Fibroblast of lung (primary cell): Measurements from ENCODE around the gene EPRS1. TPM values are rescaled to one million over a fixed set of nuclear protein-coding genes. Genes with fewer than 3 reads are reported as not detected.

Experiments
- DNase-seq, 2 donors: peaks; one replicate each; pipeline versions ENCODE4 v3.0.0 to v3.0.0-alpha.2; 2010; ENCODE audit warnings: low read depth in 2 of 2
- H2AFZ ChIP-seq: 2 replicates; pipeline ENCODE4 v1.5.1; 2012; ENCODE audit warnings: low read length, control low read depth, inconsistent platforms
- H3K27ac ChIP-seq: 2 replicates; pipeline ENCODE4 v1.5.1; 2011; ENCODE audit warnings: low read length, control low read depth; ENCODE audit not compliant: insufficient read depth
- H3K27me3 ChIP-seq: 2 replicates; pipeline ENCODE4 v1.5.1; 2011; ENCODE audit warnings: mild to moderate bottlenecking, low read length; ENCODE audit not compliant: control insufficient read depth, insufficient read depth
- H3K36me3 ChIP-seq: 2 replicates; pipeline ENCODE4 v1.5.1; 2011; ENCODE audit warnings: low read length; ENCODE audit not compliant: control insufficient read depth, insufficient read depth
- H3K4me1 ChIP-seq: 2 replicates; pipeline ENCODE4 v1.5.1; 2011; ENCODE audit warnings: low read length; ENCODE audit not compliant: control insufficient read depth, insufficient read depth; ENCODE audit errors: extremely low read depth
- H3K4me2 ChIP-seq: 2 replicates; pipeline ENCODE4 v1.5.1; 2011; ENCODE audit warnings: low read length, control low read depth; ENCODE audit not compliant: insufficient read depth; ENCODE audit errors: extremely low read depth
- H3K4me3 ChIP-seq, 4 experiments: fragments of 200-600 bp in 1 of 4; sonication (generic) in 1 of 4; replicated peaks in 1 of 4; 2 replicates each; pipeline ENCODE4 v1.5.1; 2011 to 2016; ENCODE audit warnings: low read length in 4 of 4, low read depth in 3 of 4, mild to moderate bottlenecking in 3 of 4, control low read depth in 2 of 4, inconsistent platforms in 1 of 4, mixed read lengths in 1 of 4; ENCODE audit not compliant: insufficient read depth in 1 of 4; ENCODE audit errors: control extremely low read depth in 1 of 4
- H3K79me2 ChIP-seq: 2 replicates; pipeline ENCODE4 v1.5.1; 2012; ENCODE audit warnings: mild to moderate bottlenecking, low read length, inconsistent platforms; ENCODE audit not compliant: control insufficient read depth, insufficient read depth
- H3K9ac ChIP-seq: 2 replicates; pipeline ENCODE4 v1.5.1; 2011; ENCODE audit warnings: mild to moderate bottlenecking, low read length, control low read depth; ENCODE audit not compliant: insufficient read depth
- H3K9me3 ChIP-seq: 2 replicates; pipeline ENCODE4 v1.5.1; 2012; ENCODE audit warnings: low read depth, low read length; ENCODE audit not compliant: control insufficient read depth, insufficient read depth
- H4K20me1 ChIP-seq: 2 replicates; pipeline ENCODE4 v1.5.1; 2011; ENCODE audit warnings: low read length; ENCODE audit not compliant: control insufficient read depth, insufficient read depth; ENCODE audit errors: extremely low read depth
- EZH2 ChIP-seq: IDR thresholded peaks from 2 replicates; pipeline ENCODE4 v1.5.1; 2012; ENCODE audit warnings: low read length, control low read depth, mild to moderate bottlenecking; ENCODE audit errors: missing control alignments
- polyA plus RNA-seq, 2 donors: library from polyadenylated mRNA; depleted of rRNA in 1 of 2; stranded (reverse) in 1 of 2; unstranded in 1 of 2; fragments of >200 nt; gene quantifications; 2 replicates each; pipeline ENCODE4 v1.2.1, GENCODE V29; 2011 to 2012; ENCODE audit warnings: missing spikeins in 1 of 2
- total RNA-seq: library from RNA; depleted of rRNA; stranded (reverse); fragments of >200 nt; gene quantifications from 2 replicates; pipeline ENCODE4 v1.2.1, GENCODE V29; 2014
- TF ChIP-seq, protein P1 (sequence below), 2 donors: IDR thresholded peaks in 1 of 2; conservative IDR thresholded peaks in 1 of 2; 1 replicate in 1 of 2; 2 replicates in 1 of 2; pipeline ENCODE4 v1.5.1; 2011 to 2012; ENCODE audit warnings: low read length in 2 of 2, control low read depth in 1 of 2, inconsistent platforms in 1 of 2, low read depth in 1 of 2, mild to moderate bottlenecking in 1 of 2

The EPRS1 gene
- total and polyA plus RNA-seq, 2 donors (not counting 1 experiment from before 2014, with no cell fraction given) = 103 to 273 TPM

DNA sequence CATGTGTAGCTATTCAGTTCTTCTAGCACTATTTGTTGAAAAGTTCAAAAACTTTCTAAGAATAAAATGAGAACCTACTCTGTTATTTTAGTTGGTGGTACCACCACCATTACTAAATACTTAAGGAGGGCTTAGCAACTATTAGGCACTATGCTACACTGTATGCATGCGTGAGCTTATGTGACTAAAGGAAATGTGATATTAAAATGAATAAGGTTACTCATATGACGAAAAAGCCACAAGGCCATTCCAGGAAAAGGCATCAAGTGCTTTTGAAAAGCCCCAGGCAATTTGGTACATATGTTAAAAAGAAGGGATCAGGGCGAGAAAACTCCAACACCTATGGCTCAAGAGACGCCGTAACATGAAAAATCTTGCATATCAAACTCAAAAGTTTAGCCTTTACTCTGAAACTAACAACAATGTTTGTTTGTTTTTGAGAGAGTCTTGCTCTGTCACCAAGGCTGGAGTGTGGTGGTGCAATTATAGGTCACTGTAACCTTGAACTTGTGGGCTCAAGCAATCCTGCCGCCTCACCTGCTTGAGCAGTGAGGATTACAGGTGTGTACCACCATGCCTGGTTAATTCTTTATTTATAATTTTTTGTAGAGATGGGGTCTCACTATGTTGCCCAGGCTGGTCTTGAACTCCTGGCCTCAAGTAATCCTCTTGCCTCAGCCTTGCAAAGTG is 42.5 kb downstream of the EPRS1 start:
- Histone ChIP-seq H3K27me3 (no peaks in the 10 kb centered on the region), H3K36me3 (peaks cover 3% of the 10 kb centered on the region), H4K20me1 (no peaks in the 10 kb centered on the region), H3K4me3 (no peak overlapping the region), H2AFZ (no peak overlapping the region), H3K27ac (no peak overlapping the region), H3K9me3 (no peaks in the 10 kb centered on the region), H3K4me2 (no peak overlapping the region), H3K4me1 (no peaks in the 10 kb centered on the region), H3K79me2 (no peaks in the 10 kb centered on the region), H3K9ac (no peak overlapping the region)
- DNase-seq = no peak
- no peak for TF ChIP-seq EZH2
- TF ChIP-seq, protein P1, sequence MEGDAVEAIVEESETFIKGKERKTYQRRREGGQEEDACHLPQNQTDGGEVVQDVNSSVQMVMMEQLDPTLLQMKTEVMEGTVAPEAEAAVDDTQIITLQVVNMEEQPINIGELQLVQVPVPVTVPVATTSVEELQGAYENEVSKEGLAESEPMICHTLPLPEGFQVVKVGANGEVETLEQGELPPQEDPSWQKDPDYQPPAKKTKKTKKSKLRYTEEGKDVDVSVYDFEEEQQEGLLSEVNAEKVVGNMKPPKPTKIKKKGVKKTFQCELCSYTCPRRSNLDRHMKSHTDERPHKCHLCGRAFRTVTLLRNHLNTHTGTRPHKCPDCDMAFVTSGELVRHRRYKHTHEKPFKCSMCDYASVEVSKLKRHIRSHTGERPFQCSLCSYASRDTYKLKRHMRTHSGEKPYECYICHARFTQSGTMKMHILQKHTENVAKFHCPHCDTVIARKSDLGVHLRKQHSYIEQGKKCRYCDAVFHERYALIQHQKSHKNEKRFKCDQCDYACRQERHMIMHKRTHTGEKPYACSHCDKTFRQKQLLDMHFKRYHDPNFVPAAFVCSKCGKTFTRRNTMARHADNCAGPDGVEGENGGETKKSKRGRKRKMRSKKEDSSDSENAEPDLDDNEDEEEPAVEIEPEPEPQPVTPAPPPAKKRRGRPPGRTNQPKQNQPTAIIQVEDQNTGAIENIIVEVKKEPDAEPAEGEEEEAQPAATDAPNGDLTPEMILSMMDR (conservative IDR thresholded peaks at IDR 0.05 in 1 of 2, IDR thresholded peaks at IDR 0.05 in 1 of 2; ENCODE audit: low read depth in 1 of 2, low read length in 2 of 2) = no peak

- no peak overlapping the region for H3K9ac ChIP-seq
- no peak overlapping the region for H3K4me2 ChIP-seq
- no peak for DNase-seq
- H3K9me3 ChIP-seq = no peaks in the 10 kb centered on the region
- H4K20me1 ChIP-seq = no peaks in the 10 kb centered on the region
- H2AFZ ChIP-seq = no peak overlapping the region
- peaks cover 3% of the 10 kb centered on the region for H3K36me3 ChIP-seq
- no peak overlapping the region for H3K4me3 ChIP-seq
- TF ChIP-seq EZH2 = no peak
- TF ChIP-seq, protein P1 (conservative IDR thresholded peaks at IDR 0.05 in 1 of 2, IDR thresholded peaks at IDR 0.05 in 1 of 2; ENCODE audit: low read depth in 1 of 2, low read length in 2 of 2) = no peak
- no peaks in the 10 kb centered on the region for H3K79me2 ChIP-seq
- H3K27ac ChIP-seq = no peak overlapping the region
- H3K27me3 ChIP-seq = no peaks in the 10 kb centered on the region
- no peaks in the 10 kb centered on the region for H3K4me1 ChIP-seq
These were observed 43.3 kb downstream of the EPRS1 start for GRCh38 chr1:220003015-220003414.

GRCh38 chr1:220001095-220001501 is 45.2 kb downstream of the EPRS1 start:
- Histone ChIP-seq H3K4me3 (no peak overlapping the region), H3K36me3 (peaks cover 5% of the 10 kb centered on the region), H3K4me2 (no peak overlapping the region), H3K9ac (no peak overlapping the region), H3K27me3 (no peaks in the 10 kb centered on the region), H4K20me1 (no peaks in the 10 kb centered on the region), H3K27ac (no peak overlapping the region), H3K4me1 (no peaks in the 10 kb centered on the region), H3K79me2 (no peaks in the 10 kb centered on the region), H3K9me3 (no peaks in the 10 kb centered on the region), H2AFZ (no peak overlapping the region)
- peak in 1 of 2 donors; percentile 59 for DNase-seq
- TF ChIP-seq, protein P1 (conservative IDR thresholded peaks at IDR 0.05 in 1 of 2, IDR thresholded peaks at IDR 0.05 in 1 of 2; ENCODE audit: low read depth in 1 of 2, low read length in 2 of 2) = no peak
- TF ChIP-seq EZH2 = no peak
